Transverse colon (tissue), 4 donors: ENCODE measurements around the gene SLC26A4. TPM values are rescaled to one million over a fixed set of nuclear protein-coding genes. Genes with fewer than 3 reads are reported as not detected.

Source experiments
- DNase-seq: peaks from one replicate; pipeline ENCODE4 v3.0.0-alpha.2; 2019
- H3K27ac ChIP-seq, 4 donors: fragments of 200-600 bp; sonication (generic); 2 replicates each; pipeline ENCODE4 v1.5.1; 2016 to 2018; ENCODE audit warnings: inconsistent platforms in 4 of 4
- H3K27me3 ChIP-seq: fragments of 200-600 bp; sonication (generic); 2 replicates; pipeline ENCODE4 v1.5.1; 2017; ENCODE audit warnings: inconsistent platforms
- H3K36me3 ChIP-seq, 4 donors: fragments of 200-600 bp; sonication (generic); 2 replicates each; pipeline ENCODE4 v1.5.1; 2017 to 2019; ENCODE audit warnings: inconsistent platforms in 4 of 4
- H3K4me1 ChIP-seq, 4 donors: fragments of 200-600 bp; sonication (generic); 2 replicates each; pipeline ENCODE4 v1.5.1; 2017 to 2020; ENCODE audit warnings: inconsistent platforms in 4 of 4
- H3K4me3 ChIP-seq, 4 donors: fragments of 200-600 bp; sonication (generic); 1 replicate in 1 of 4; 2 replicates in 3 of 4; pipeline versions ENCODE4 v1.5.1 to v1.6.1; 2017 to 2019; ENCODE audit warnings: inconsistent platforms in 4 of 4
- H3K9me3 ChIP-seq, 2 donors: fragments of 200-600 bp; sonication (generic); 2 replicates each; pipeline ENCODE4 v1.5.1; 2017 to 2019; ENCODE audit warnings: inconsistent platforms in 2 of 2
- EP300 ChIP-seq: sonication (generic); formaldehyde crosslinking; IDR thresholded peaks from one replicate; pipeline ENCODE4 v1.6.1; 2017; ENCODE audit warnings: antibody characterized with exemption, low read depth
- POLR2A ChIP-seq: fragments of 450-650 bp; IDR thresholded peaks from one replicate; pipeline ENCODE4 v1.6.1; 2016; ENCODE audit warnings: antibody characterized with exemption, mild to moderate bottlenecking, moderate library complexity
- POLR2AphosphoS5 ChIP-seq, 3 donors: sonication (generic); formaldehyde crosslinking; IDR thresholded peaks; one replicate each; pipeline ENCODE4 v1.6.1; 2016; ENCODE audit warnings: antibody characterized with exemption in 3 of 3
- WGBS, 2 donors: methylation state at CpG; one replicate each; pipeline ENCODE4 v1.1.5; 2018; ENCODE audit warnings: low coverage in 1 of 2; 5-methylcytosine and 5-hydroxymethylcytosine counted together
- in situ Hi-C, 4 donors: fragments of 200-750 bp; cut with MboI; loops; one replicate each; pipeline versions ENCODE4 v1.15.0 to v1.15.1; 2017; ENCODE audit warnings: low sequenced_read_pairs in 3 of 4, low pct_ligation_motif_present in 1 of 4, low pct_unique_long_range_greater_than_20kb in 1 of 4
- intact Hi-C: fragments of 100-400 bp; cut with DNase I; formaldehyde crosslinking; loops from one replicate; pipeline ENCODE4 v1.15.1; 2023; ENCODE audit warnings: low total_unique reads
- total RNA-seq, 4 donors: library from RNA; depleted of rRNA; stranded (reverse); fragments of >200 nt; gene quantifications; one replicate each; pipeline ENCODE4 v1.1.0, GENCODE V29; 2016
- TF ChIP-seq, protein P1 (sequence below), 5 experiments: fragments of 200-600 bp in 3 of 5; fragments of 450-650 bp in 2 of 5; sonication (generic) in 3 of 5; IDR thresholded peaks; 1 replicate in 2 of 5; 2 replicates in 3 of 5; pipeline ENCODE4 v1.5.1; 2016 to 2017; ENCODE audit warnings: antibody characterized with exemption in 5 of 5, inconsistent platforms in 3 of 5, mild to moderate bottlenecking in 2 of 5, moderate library complexity in 1 of 5

Gene SLC26A4
- total RNA-seq, 4 donors from 2014 or later, result 0.16 to 0.41 TPM; not detected in 2

DNA sequence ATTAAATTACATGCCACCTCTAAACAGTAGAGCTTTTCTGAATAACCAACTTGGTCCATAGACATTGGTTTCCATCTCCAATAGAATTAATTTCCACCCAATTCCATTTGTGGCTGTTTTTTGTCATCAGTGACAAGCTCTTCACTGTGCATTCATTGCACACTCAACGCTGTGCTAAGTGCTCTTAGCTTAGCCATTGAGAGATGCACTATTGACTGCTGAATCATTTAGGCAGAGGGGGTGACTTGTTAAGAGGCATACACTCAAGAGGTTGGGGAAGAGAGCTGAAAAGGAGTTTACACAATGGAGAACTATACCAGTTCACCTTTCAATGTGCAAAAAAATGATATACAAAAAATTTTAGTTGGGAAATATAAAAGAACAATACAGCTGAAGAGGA, 51.4 kb downstream of the SLC26A4 start:
- 60 to 70% methylated on average over 1 of the region's 1 CpG for WGBS, 2 donors
- in situ Hi-C loops, result no loop called here
- no peaks in the 10 kb centered on the region for H3K4me1 ChIP-seq

DNA sequence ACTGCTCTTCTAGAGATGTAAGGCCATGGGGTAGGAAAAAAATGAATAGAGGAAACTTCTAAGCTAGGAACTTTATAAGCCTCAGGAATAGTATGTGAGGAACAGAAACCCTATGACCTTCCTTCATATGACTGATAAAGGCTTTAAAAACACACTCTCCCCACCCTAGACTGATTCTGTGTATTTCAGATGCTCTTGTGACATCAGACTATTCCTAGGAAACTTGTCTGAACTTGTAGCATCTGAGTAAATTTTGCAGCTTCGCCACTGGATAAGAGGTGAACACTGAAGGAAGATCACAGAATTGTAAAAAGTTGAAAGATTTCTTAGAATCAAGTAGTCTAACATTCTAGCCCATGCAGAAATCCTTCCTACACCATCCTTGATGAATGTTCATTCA, 52.3 kb downstream of the SLC26A4 start:
- no peak for DNase-seq
- no peaks in the 10 kb centered on the region for H3K4me1 ChIP-seq
- no peaks in the 10 kb centered on the region for H3K36me3 ChIP-seq
- no peaks in the 10 kb centered on the region for H3K9me3 ChIP-seq
- no peak for TF ChIP-seq POLR2A
- TF ChIP-seq, protein P1, sequence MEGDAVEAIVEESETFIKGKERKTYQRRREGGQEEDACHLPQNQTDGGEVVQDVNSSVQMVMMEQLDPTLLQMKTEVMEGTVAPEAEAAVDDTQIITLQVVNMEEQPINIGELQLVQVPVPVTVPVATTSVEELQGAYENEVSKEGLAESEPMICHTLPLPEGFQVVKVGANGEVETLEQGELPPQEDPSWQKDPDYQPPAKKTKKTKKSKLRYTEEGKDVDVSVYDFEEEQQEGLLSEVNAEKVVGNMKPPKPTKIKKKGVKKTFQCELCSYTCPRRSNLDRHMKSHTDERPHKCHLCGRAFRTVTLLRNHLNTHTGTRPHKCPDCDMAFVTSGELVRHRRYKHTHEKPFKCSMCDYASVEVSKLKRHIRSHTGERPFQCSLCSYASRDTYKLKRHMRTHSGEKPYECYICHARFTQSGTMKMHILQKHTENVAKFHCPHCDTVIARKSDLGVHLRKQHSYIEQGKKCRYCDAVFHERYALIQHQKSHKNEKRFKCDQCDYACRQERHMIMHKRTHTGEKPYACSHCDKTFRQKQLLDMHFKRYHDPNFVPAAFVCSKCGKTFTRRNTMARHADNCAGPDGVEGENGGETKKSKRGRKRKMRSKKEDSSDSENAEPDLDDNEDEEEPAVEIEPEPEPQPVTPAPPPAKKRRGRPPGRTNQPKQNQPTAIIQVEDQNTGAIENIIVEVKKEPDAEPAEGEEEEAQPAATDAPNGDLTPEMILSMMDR (IDR thresholded peaks at IDR 0.05), result no peak
- no peak for TF ChIP-seq EP300
- TF ChIP-seq POLR2AphosphoS5 (IDR thresholded peaks at IDR 0.05), result no peak
- H3K27me3 ChIP-seq, result no peaks in the 10 kb centered on the region
- H3K27ac ChIP-seq, result no peak overlapping the region
- intact Hi-C loops, result no loop called here
- H3K4me3 ChIP-seq, result no peak overlapping the region
- in situ Hi-C loops, result no loop called here
- WGBS, 2 donors, result 91 to 100% methylated on average over 1 of the region's 1 CpG

More for the DNA sequence above, 51.4 kb downstream of the SLC26A4 start:
- intact Hi-C loops, result no loop called here
- TF ChIP-seq POLR2A, result no peak
- TF ChIP-seq EP300, result no peak
- TF ChIP-seq, protein P1 (IDR thresholded peaks at IDR 0.05), result no peak
- no peak for TF ChIP-seq POLR2AphosphoS5 (IDR thresholded peaks at IDR 0.05)
- DNase-seq, result no peak
- Histone ChIP-seq H3K9me3 (no peaks in the 10 kb centered on the region), H3K36me3 (no peaks in the 10 kb centered on the region), H3K27ac (no peak overlapping the region), H3K27me3 (no peaks in the 10 kb centered on the region), H3K4me3 (no peak overlapping the region)

DNA sequence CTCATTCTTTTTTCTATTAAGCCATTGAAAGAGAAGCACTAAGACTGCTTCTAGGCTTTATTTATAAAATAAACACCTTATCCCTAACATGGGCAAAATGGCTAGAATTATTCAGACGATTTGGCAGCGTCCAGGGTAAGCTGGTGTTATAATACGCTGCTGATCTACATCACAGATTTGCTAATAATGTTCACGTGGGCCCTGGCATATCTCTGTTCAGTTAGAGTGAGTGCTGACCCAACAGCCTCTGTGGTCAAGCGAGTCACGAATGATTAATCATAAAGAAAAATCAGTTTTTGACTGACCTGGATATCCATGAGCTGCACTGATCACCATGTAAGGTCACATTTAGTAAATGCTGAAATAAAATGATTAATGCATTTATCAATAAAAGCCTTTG, 54.9 kb downstream of the SLC26A4 start:
- no peaks in the 10 kb centered on the region for H3K4me1 ChIP-seq
- H3K36me3 ChIP-seq, result no peaks in the 10 kb centered on the region
- H3K9me3 ChIP-seq, result no peaks in the 10 kb centered on the region
- in situ Hi-C loops, result no loop called here
- no peak overlapping the region for H3K27ac ChIP-seq
- no peak for DNase-seq
- no peak overlapping the region for H3K4me3 ChIP-seq
- no peaks in the 10 kb centered on the region for H3K27me3 ChIP-seq
- intact Hi-C loops, result no loop called here
- 84 to 96% methylated on average over 6 of the region's 6 CpGs for WGBS, 2 donors
- TF ChIP-seq EP300, result no peak
- no peak for TF ChIP-seq POLR2A
- TF ChIP-seq, protein P1 (IDR thresholded peaks at IDR 0.05), result no peak
- TF ChIP-seq POLR2AphosphoS5 (IDR thresholded peaks at IDR 0.05), result no peak

DNA sequence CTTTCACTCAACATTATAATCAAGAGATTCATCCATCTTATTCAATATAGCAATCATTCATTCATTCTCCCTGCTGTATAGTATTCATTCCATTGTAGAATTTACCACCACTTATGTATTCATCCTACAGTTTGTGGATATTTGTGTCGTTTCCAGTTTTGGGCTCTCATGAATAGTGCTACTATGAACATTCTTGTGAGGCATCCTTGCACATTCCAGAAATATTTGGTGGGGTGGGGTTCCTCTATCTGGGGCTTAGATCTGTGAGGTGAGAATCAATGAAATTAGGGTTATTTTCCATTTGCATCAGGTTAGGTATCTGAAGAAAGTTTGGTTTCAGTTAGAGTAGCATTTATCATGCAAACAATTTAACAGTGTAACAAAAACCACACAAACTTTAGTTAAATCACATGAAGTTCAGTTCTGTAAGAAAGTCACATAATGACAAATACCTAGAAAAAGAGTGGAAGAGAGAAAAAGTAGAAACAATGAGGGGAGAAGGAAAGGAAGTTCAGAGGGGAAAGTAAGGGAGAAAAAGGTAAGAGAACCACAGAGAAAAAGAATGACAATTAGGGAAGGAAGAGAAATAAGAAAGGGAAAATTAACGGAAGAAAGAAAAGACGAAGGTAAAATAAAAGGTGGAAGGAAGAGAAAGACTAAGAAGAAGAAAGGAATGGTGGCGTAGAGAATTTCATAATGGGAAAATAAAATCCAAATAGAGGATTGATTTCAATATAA, 58.0 kb downstream of the SLC26A4 start:
- no peak overlapping the region for H3K4me3 ChIP-seq

More for the DNA sequence above, 58.0 kb downstream of the SLC26A4 start:
- TF ChIP-seq EP300 (no peak), POLR2A (no peak), POLR2AphosphoS5 (IDR thresholded peaks at IDR 0.05) (no peak)
- TF ChIP-seq, protein P1 (IDR thresholded peaks at IDR 0.05), result no peak
- no peaks in the 10 kb centered on the region for H3K4me1 ChIP-seq
- no peaks in the 10 kb centered on the region for H3K36me3 ChIP-seq
- H3K27me3 ChIP-seq, result no peaks in the 10 kb centered on the region
- 89 to 92% methylated on average over 3 to 4 of the region's 4 CpGs for WGBS, 2 donors
- intact Hi-C loops, result no loop called here
- no peak for DNase-seq
- no peak overlapping the region for H3K27ac ChIP-seq
- H3K9me3 ChIP-seq, result no peaks in the 10 kb centered on the region
- in situ Hi-C loops, result no loop called here
